HG02870 (cell line): ENCODE data around the gene TECPR2.
"Not testable (repeated sequence)": the region's sequence is repeated elsewhere in the genome, so short reads cannot be mapped to it uniquely, and the experiment has no call there.

Source experiments
- ATAC-seq: cut with Tn5 transposase; IDR thresholded peaks from one replicate; pipeline ENCODE4 v1.9.1; 2021; ENCODE audit warnings: mild to moderate bottlenecking, moderate library complexity; ENCODE audit not compliant: unreplicated experiment

Gene TECPR2

DNA sequence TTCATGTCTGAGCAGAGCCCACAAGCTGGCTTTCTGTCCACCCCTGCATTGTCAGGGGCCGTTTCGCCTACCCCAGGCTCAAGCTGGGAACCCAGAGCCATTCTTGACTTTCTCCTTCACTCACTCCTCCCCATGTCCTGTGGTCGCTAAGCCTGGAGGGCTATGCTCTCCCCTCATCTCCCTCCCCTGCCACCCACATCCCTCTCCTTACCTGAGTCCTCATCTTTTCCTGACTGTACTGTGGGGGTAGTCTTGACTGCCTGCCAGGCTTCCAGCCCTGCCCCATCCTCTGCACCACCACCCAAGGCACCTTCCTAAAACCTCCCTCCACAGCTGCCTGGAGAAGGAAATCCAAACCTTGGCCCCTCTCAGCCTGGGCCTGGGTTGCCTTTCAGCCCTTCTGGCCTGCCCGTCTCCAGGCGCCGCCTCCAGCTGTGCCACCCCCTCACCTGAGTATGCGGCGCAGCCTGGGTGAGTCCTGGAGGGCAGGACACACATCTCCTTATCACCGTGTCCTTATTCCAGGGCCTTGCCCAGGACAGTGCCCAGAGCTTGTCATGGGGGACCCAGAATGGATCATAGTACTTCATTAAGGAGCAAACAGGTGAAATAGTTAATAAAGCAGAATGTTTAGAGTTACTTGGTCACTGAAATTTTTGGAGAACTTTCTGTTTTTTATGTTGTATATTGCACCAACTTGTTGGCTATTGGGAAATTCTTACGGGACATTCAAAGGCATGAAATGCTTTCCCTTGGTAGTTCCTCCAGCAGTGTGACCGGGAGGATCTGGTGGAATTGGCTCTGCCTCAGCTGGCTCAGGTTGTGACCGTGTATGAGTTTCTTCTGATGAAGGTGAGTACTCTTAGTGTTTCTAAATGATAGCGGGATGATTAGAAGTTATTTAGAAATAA lies 28.7 kb upstream of the TECPR2 start:
- no peak for ATAC-seq

DNA sequence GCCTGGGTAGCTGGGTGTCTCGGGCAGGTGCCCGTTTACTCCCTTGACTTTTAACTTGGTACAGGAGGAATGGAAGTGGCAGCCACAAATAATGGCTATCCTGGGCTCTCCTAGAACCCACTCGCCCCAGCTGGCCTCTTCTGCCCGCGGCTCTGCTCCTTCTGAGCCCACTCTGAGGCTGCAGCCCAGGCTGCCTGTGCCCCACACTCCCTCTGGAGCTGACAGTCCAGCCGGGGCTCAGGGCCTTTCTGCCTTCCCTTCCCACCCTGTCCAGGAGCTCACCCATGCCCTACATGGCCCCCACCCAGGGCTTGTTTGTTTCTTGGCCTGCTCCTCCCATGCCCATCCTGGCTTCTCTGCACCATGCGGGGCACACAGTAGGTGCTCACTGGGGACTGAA lies 27.6 kb upstream of the TECPR2 start:
- no peak for ATAC-seq

DNA sequence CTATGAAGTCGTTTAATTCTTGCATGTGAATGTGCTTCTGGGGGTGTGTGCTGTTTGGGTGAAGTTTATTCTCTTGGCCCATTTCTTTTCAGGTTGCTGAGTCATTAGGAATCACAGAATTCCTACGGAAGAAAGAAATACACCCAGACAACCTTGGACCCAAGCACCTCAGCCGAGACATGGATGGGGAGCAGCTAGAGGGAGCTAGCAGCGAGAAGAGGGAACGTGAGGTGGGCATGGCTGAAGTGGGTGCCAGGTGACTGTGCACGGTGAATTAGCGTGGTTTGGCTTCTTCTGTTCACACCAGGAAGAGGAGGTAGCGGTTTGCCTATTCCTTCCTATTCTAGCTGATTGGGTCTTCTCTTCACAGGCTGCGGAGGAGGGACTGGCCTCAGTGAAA lies 24.0 kb upstream of the TECPR2 start:
- no peak for ATAC-seq

DNA sequence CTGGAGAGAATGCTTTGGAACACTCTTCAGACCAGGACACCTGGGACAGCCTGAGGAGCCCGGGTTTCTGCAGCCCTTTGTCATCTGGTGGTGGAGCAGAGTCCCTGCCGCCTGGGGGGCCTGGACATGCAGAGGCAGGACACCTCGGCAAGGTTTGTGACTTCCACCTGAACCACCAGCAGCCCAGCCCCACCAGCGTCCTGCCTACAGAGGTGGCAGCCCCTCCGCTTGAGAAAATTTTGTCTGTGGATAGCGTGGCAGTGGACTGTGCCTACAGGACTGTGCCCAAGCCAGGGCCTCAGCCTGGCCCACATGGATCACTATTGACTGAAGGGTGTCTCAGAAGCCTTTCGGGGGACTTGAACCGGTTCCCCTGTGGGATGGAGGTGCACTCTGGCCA lies 21.2 kb upstream of the TECPR2 start:
- ATAC-seq: no peak

DNA sequence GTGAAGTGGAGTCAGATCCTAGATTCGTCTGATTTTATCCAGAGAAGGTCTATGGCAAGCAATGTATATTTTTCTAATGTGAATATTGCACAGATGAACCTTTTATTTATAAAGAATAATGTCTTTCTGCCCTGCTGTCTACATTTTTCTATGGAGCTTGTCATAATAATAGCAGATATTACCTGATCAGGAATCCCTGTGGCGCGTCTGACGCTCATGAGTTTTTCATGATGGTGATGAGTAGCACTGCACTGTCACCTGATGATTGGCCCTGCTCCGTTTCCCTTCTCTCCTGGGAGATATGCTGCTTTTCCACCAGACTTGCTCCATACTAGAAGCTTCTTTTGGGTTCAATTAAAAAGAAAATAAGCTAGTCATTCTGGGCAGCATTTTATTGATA lies 20.5 kb upstream of the TECPR2 start:
- ATAC-seq: no peak

DNA sequence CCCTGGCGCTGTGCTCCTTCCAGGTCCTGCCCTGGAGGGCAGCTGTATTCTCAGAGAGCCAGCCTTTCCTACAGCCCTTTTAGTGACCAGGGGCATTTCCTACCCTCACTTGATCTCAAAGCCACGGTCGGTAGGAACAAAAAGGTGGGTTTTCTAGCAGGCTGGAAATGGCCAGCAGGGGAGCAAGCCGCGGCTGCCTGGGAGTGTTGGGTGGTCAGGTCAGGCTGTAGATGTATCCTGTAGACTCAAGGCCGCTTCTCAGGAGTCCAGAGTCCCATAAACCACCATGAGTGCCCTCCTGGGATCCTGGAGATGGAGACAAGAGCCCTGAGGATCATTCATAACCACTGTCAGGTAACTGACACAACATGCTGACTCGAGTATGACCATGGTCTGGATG lies 18.7 kb upstream of the TECPR2 start:
- no peak for ATAC-seq

DNA sequence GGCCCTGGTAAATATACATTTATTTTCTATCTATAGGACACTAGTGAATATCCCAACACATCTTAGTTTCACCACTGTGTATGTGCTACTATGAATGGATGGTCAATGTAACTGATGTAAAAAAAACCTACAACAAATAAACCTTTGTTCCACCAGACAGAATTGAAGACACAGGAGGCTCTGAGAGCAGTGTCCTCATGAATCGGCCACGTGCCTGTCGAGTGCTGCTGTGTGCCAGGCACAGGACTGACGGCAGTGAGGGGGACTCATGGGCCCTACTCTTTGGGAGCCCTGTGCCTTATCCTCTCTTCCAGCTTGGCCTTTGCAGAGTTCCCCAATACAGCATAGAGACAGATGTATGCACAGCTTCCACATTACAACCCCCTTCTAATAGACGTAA lies 18.3 kb upstream of the TECPR2 start:
- no peak for ATAC-seq

DNA sequence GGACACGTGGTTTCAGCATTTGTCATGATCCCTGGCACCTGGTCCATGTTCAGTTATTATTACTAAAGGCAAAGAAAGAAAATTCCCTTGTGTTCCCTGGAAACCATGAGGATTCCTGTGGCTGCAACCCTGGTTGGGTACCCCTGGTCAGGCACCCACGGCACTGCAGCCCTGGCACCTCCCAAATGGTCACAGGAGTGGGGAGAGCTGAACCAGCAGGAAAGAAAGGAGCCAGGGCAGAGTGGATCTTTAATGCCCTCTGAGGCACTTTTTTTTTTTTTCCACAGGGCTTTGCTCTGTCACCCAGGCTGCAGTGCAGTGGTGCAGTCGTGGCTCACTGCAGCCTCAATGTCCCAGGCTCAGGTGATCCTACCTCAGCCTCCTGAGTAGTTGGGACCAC lies 17.5 kb upstream of the TECPR2 start:
- ATAC-seq: no peak

DNA sequence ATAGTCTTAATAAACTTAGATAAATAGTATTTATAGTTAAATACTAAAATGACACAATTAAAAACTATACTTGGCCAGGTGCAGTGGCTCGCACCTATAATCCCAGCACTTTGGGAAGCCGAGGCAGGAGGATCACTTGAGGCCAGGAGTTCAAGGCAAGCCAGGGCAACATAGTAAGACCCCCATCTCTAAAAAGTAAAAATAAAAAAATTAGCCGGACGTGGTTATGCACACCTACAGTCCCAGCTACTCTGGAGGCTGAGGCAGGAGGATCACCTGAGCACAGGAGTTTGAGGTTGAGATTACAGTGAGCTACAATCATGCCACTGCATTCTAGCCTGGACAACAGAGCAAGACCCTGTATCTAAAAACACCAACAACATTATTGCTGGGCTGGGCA lies 16.1 kb upstream of the TECPR2 start:
- no peak for ATAC-seq

DNA sequence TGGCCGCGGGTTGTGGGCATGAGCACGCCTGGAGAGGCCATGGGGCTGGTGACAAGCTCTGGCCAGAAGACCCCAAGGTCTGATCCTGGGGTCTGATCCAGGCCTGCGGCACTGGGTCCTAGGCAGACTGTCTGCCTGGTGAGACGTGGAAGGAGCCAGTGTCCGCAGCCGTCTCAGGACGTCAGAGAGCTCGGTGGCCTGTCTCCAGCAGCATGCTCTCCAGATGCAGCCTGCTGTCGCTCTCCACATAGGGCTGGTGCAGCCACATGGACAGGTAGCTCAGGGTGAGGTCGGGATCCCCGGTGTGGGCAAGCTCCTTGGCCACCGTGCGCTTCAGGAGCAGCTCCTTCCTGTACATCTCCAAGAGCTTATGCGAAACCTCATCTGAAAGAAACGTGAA lies 14.4 kb upstream of the TECPR2 start:
- no peak for ATAC-seq

DNA sequence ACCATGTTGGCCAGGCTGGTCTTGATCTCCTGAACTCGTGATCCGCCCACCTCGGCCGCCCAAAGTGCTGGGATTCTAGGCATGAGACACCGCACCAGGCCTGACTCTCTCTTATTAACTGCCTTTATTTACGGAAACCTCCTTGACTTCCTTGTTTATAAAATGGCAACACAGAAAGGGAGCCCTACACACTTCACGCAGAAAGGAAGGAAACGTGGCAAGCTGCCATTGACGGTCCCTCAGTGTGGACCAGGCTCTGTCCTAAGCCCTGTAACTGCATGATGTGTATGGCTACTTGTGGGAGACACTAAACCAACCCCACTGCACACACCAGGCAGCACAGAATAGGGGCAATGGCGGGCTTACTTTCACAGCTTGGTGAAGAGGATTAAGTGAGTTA lies 11.7 kb upstream of the TECPR2 start:
- no peak for ATAC-seq

DNA sequence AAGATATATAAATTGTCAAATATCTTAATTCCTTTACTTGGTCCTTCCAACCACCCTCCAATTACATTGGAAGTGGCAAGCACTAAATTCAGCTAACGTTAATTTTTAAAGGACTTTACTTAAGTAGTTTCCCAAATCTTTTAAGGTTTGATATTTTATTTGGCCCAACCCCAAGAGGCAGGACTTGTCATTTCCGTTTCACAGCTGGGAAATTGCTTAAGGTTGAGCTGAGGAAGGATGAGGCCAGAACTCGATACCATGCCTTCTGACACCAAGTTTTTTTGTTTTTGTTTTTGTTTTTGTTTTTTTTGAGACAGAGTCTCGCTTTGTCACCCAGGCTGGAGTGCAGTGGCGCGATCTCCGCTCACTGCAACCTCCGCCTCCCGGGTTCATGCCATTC lies 11.1 kb upstream of the TECPR2 start:
- ATAC-seq: not testable (repeated sequence)

DNA sequence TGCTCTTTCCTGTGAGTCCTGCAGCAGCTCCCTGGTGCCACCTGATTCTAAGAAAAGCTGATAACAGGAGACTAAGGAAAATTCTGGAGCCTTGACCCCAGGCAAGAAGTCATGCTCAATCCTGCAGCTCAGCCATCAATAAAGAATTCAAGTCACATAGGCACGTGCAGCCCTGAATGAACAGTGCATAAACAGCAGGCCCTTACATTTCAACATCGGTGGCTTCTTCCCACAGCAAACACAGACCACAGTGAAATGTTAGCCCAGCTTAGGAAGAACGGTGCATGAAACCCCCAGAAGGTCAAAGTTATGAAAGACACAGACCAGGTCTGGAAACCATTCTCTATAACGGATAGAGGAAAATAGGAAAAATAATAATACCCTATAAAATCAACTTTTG lies 10.5 kb upstream of the TECPR2 start:
- ATAC-seq: no peak

DNA sequence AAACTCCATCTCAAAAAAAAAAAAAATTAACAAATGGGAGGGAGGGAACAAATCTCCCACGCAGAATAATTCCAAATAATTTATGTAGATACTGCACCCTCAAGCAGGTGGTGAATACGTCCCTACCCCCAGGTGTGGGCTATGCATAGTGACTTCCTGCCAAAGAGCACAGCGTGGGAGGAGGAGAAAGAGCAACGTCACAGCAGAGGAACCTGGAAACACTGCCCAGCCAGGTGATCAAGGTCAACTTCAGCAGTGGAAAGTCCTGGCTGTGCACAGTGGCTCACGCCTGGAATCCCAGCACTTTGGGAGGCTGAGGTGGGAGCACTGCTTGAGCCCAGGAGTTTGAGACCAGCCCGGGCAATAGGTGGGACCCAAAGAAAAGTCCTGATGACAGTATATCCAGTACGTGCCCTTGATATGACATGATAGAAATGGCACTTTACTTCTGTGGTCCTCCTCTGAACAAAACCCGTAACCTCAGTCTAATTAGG lies 9.6 kb upstream of the TECPR2 start:
- ATAC-seq: no peak

DNA sequence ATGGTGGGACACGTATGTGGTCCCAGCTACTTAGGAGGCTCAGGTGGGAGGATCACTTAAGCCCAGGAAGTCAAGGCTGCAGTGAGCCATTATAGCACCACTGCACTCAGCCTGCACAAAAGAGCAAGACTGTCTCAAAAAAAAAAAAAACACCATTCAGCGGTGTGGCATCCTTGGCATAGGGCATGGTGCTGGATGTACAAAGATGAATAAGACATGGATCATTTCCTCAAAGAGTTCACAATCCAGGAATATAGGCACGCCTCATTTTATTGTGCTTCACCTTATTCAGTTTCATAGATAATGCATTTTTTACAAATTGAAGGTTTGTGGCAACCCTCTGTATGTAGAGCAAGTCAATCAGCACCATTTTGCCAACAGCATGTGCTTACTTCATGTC lies 6.5 kb upstream of the TECPR2 start:
- no peak for ATAC-seq

DNA sequence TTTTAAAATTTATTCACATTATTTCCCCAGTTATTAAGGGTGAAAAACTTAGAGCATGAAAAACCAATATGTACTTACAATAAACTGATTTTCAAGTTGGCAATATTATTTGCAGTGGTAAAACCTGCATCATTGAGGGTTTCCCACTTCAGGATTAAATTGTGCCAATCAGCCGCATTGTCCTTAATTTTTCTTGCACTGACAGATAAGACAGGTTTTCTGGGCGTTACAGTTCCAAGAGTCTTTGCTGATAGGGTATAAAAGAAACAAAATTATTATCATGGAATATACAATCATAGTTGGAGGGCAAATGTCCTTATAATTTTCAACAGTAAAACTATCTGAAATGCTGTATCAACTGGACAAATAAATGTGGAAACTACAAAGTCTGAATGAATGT lies 3.4 kb upstream of the TECPR2 start:
- no peak for ATAC-seq

DNA sequence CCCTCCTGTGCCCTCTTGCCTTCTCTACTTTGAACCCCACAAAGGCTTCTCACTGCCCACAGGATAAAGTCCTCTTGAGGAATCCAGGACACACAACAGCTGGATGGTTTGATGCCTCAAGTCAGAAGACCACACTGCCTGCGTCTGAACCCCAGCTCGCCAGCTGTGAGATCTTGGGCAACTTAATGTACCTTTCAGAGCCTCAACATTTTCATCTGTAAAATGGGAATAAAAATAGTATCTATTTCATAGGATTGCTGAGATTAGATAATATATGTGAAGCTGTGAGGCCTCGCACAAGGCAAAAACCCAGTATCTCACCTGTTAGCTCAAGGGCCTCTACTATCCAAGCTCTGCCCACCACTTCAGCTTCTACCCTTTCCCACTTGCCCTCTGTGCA lies 2.4 kb upstream of the TECPR2 start:
- ATAC-seq: no peak

DNA sequence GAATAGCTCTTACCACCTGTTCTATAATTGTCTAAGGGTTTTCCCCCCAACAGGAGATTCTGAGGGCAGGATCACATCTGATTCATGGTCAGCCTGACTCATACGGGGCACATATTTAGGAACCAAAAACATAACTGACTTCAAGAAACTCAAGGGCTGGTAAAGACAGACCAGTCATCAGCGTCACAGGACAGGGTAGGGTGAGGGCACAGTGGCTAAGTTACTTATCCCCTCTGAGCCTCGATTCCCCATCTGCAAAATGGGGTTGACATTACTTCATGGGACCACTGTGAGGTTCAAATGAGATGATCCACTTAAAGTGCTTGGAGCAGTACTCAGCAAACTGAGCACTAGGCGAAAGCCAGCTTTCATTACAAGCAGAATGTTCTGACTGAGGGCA lies 657 bp upstream of the TECPR2 start:
- ATAC-seq: peak; percentile 51

DNA sequence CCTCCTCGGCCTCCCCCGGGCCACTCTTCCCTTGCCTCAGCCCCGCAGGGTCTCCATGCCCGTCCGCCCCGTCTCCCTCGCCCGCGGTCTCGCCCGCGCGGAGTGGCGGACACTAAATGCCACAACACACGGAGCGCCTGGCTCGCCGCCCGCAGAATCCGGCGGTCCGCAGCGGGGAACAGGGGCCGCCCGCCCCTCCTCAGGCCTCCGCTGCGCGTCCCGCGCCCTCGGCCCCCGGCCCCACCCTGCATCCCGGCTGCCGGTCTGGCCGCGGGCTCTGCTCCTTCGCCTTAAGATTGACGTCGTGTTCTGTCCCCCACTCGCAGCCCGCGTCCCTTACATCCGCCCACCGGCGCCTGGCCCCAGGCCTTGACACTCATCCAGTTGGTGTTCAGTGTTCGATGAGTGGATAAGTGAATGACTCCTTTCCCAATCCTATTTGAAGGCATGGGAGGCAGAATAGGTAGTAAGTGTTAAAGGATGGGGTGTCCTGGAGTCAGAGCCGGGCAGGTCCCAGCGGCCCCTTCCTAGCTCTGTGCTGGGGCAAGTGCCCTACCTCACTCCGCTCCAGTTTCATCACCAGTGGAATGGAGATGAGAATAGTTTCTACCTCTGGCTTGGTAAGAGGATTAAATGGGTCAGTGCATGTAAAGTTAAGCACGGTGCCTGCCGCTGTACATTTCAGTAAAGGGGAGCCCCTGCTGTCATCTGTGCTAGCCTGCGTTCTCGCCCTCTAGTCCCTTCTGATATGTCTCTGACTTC lies 622 bp downstream of the TECPR2 start:
- ATAC-seq: peak; percentile 9

DNA sequence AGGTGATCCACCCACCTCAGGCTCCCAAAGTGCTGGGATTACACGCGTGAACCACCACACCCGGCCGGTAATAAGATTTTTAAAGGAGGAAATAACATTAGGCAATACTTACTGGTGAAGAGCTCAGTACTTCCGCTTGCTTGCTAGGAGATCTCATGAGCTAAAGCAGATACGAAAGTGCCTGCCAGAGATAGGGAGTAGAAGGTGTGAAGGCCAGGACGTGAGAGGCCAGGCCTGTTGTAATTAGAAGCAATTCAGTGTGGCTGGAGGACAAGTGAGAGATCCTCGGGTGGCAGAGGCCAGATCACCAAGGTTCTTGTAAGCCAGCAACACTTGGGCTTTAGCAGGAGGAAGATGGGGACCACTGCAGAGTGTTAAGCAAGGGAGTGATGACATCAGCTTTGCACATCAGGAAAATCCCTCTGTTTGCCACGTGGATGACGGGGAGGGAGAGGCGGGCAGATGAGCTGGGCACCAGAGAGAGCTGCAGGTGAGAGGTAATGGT lies 7.6 kb downstream of the TECPR2 start:
- ATAC-seq: no peak

DNA sequence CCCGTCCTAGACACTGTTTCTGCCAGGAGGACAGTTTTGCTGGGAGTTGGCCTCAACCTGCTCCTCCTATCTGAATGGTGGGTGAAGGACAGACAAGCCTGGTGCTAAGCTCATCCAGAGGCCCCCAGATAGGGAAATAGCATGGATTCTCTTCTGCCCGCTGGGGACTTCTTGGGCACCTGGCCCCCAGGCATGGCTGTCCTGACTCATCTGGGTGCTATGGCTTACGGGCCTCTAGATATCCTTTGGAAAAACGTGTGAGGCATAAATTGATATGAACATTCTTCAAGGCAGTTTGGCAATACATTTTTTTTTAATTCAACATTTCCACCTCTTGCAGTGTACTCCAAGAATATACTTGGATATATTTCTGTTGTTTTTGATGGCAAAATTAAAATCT lies 8.6 kb downstream of the TECPR2 start:
- no peak for ATAC-seq

DNA sequence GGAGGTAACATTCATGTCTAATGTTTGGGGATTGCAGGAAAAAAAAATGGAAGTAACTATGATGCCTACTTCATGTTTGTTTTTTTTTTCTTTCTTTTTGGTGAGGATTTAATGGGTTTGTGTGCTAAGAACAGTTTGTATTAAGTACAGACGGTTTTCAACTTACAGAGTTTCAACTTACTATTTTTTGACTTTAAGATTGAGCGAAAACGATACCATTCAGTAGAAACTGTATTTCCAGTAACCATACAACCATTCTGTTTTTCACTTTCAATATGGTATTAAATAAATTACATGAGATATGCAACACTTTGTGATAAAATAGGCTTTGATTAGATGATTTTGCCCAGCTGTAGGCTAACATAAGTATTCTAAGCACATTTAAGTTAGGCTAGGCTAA lies 10.4 kb downstream of the TECPR2 start:
- no peak for ATAC-seq
